H1 (cell line): ENCODE measurements around the gene SSC5D. TPM values are rescaled to one million over a fixed set of nuclear protein-coding genes. Genes with fewer than 3 reads are reported as not detected.

Source experiments
- BRCA1 ChIP-seq: IDR thresholded peaks from 2 replicates; pipeline ENCODE4 v1.6.1; 2012; ENCODE audit warnings: low read depth, low read length, improper control_type of control experiment
- EGR1 ChIP-seq: IDR thresholded peaks from 2 replicates; pipeline ENCODE4 v1.6.1; 2011; ENCODE audit warnings: low read depth, low read length, borderline replicate concordance
- EP300 ChIP-seq, 2 experiments: IDR thresholded peaks; 1 replicate in 1 of 2; 2 replicates in 1 of 2; pipeline ENCODE4 v1.6.1; 2011 to 2012; ENCODE audit warnings: low read depth in 2 of 2, low read length in 2 of 2, mild to moderate bottlenecking in 2 of 2, borderline replicate concordance in 1 of 2, inconsistent platforms in 1 of 2, moderate library complexity in 1 of 2
- HDAC6 ChIP-seq: IDR thresholded peaks from one replicate; pipeline ENCODE4 v1.7.1; 2012; ENCODE audit warnings: low read depth, mild to moderate bottlenecking, inconsistent platforms, low read length, moderate library complexity
- JUN ChIP-seq: IDR thresholded peaks from 2 replicates; pipeline ENCODE4 v1.6.1; 2011; ENCODE audit warnings: low read depth, mild to moderate bottlenecking, improper control_type of control experiment, low read length
- KDM4A ChIP-seq: IDR thresholded peaks from one replicate; pipeline ENCODE4 v1.7.1; 2012; ENCODE audit warnings: low read depth, mild to moderate bottlenecking, moderate library complexity, low read length, inconsistent platforms; ENCODE audit not compliant: severe bottlenecking
- KDM5A ChIP-seq: fragments of 200-600 bp; IDR thresholded peaks from 2 replicates; pipeline ENCODE4 v1.7.1; 2012; ENCODE audit warnings: mild to moderate bottlenecking, low read length, inconsistent platforms, mixed read lengths
- POLR2AphosphoS5 ChIP-seq: IDR thresholded peaks from 2 replicates; pipeline ENCODE4 v1.6.1; 2011; ENCODE audit warnings: low read depth, low read length
- POU5F1 ChIP-seq: IDR thresholded peaks from 2 replicates; pipeline ENCODE4 v1.6.1; 2011; ENCODE audit warnings: low read depth, mild to moderate bottlenecking, low read length, moderate library complexity
- SAP30 ChIP-seq: fragments of 300-600 bp; sonication (generic); IDR thresholded peaks from 2 replicates; pipeline ENCODE4 v1.7.1; 2012; ENCODE audit warnings: low read length, moderate library complexity, mild to moderate bottlenecking, inconsistent platforms; ENCODE audit not compliant: insufficient read depth, insufficient replicate concordance
- SP2 ChIP-seq: IDR thresholded peaks from 2 replicates; pipeline ENCODE4 v1.6.1; 2012; ENCODE audit warnings: mild to moderate bottlenecking, low read length, inconsistent platforms
- TAF7 ChIP-seq: optimal IDR thresholded peaks from 2 replicates; pipeline ENCODE3; 2011; ENCODE audit warnings: low read depth, mild to moderate bottlenecking, inconsistent platforms, low read length, moderate library complexity, borderline replicate concordance
- TBP ChIP-seq: IDR thresholded peaks from 2 replicates; pipeline ENCODE4 v1.6.1; 2011; ENCODE audit warnings: low read depth, low read length, improper control_type of control experiment
- TEAD4 ChIP-seq: IDR thresholded peaks from 2 replicates; pipeline ENCODE4 v1.6.1; 2012; ENCODE audit warnings: low read depth, low read length, inconsistent platforms, mixed read lengths
- USF2 ChIP-seq: IDR thresholded peaks from 2 replicates; pipeline ENCODE4 v1.6.1; 2011; ENCODE audit warnings: low read length, improper control_type of control experiment
- polyA plus RNA-seq, 7 experiments: library from polyadenylated mRNA; depleted of rRNA in 3 of 7; stranded (reverse) in 5 of 7; unstranded in 2 of 7; fragments of >200 nt in 5 of 7; fragments of 200-250 nt in 2 of 7; gene quantifications; 1 replicate in 5 of 7; 2 replicates in 1 of 7; 4 replicates in 1 of 7; pipeline versions ENCODE4 v1.2.1 to v1.2.3, GENCODE V29; 2011 to 2013; ENCODE audit warnings: missing spikeins in 2 of 7, mixed read lengths in 2 of 7
- total RNA-seq: library from RNA; stranded (reverse); fragmentation: NEBNext Ultra II Directional; extraction: Animal tissue kit (Norgen Biotek cat#: 25700); gene quantifications from 2 replicates; pipeline ENCODE4 v1.2.1, GENCODE V29; 2021
- TF ChIP-seq, protein P1 (sequence below): IDR thresholded peaks from 2 replicates; pipeline ENCODE4 v1.6.1; 2012; ENCODE audit warnings: inconsistent platforms

The SSC5D gene
- total and polyA plus RNA-seq, 2 of the 8 experiments (the other 6 are each of a cell fraction or from before 2014, with no cell fraction given), result 0.39 to 1.7 TPM

- TF ChIP-seq EP300 (IDR thresholded peaks at IDR 0.05; ENCODE audit: borderline replicate concordance in 1 of 2, low read depth in 2 of 2, low read length in 2 of 2) (no peak), USF2 (no peak), TAF7 (no peak), HDAC6 (no peak), SP2 (no peak), JUN (no peak), TEAD4 (no peak), EGR1 (peak; percentile 14; the same call in 1 of the 2 replicates), KDM5A (no peak), POLR2AphosphoS5 (peak; percentile 39; the same call in 1 of the 2 replicates), KDM4A (no peak), SAP30 (no peak), TBP (no peak), POU5F1 (no peak), BRCA1 (no peak)
- TF ChIP-seq, protein P1, sequence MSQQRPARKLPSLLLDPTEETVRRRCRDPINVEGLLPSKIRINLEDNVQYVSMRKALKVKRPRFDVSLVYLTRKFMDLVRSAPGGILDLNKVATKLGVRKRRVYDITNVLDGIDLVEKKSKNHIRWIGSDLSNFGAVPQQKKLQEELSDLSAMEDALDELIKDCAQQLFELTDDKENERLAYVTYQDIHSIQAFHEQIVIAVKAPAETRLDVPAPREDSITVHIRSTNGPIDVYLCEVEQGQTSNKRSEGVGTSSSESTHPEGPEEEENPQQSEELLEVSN, result peak; percentile 38; the same call in 1 of the 2 replicates
Observed at GRCh38 chr19:55482156-55482961, 5.9 kb upstream of the SSC5D start (continued).
